NOMO-1 treated with DMSO at 0.1 percent for 48 hours (cell line): ENCODE measurements around the gene ANKK1.

ENCODE experiments used
- DNase-seq: peaks from one replicate; lab custom pipeline; 2025; ENCODE audit not compliant: unreplicated experiment; lab: John Stamatoyannopoulos, UW

The ANKK1 gene

GRCh38 chr11:113387605-113388211 is at the start of gene ANKK1:
ANKK1 (plus strand) TSS chr11:113387779; CDS start chr11:113387885, 106 bp downstream.
- no peak for DNase-seq

GRCh38 chr11:113338730-113339129 is 48.8 kb upstream of the ANKK1 start:
- no peak for DNase-seq

- DNase-seq: no peak
Observed at GRCh38 chr11:113339929-113340589, 47.5 kb upstream of the ANKK1 start.

- no peak for DNase-seq
Observed at GRCh38 chr11:113341388-113342165, 46.0 kb upstream of the ANKK1 start.

- no peak for DNase-seq
Observed at GRCh38 chr11:113345978-113346377, 41.6 kb upstream of the ANKK1 start.

- DNase-seq: no peak
Observed at GRCh38 chr11:113349528-113349927, 38.1 kb upstream of the ANKK1 start.

- DNase-seq: no peak
Observed at GRCh38 chr11:113350336-113351067, 37.1 kb upstream of the ANKK1 start.

- no peak for DNase-seq
Observed at GRCh38 chr11:113351068-113351450, 36.5 kb upstream of the ANKK1 start.

- DNase-seq: no peak
Observed at GRCh38 chr11:113351480-113351879, 36.1 kb upstream of the ANKK1 start.

GRCh38 chr11:113356203-113356602 is 31.4 kb upstream of the ANKK1 start:
- DNase-seq: no peak

- no peak for DNase-seq
Observed at GRCh38 chr11:113363406-113363805, 24.2 kb upstream of the ANKK1 start.

GRCh38 chr11:113363996-113364641 is 23.5 kb upstream of the ANKK1 start:
- DNase-seq: no peak

- no peak for DNase-seq
Observed at GRCh38 chr11:113365895-113366294, 21.7 kb upstream of the ANKK1 start.

GRCh38 chr11:113369411-113369810 is 18.2 kb upstream of the ANKK1 start:
- DNase-seq: no peak

GRCh38 chr11:113370634-113371033 is 16.9 kb upstream of the ANKK1 start:
- no peak for DNase-seq

GRCh38 chr11:113372309-113372708 is 15.3 kb upstream of the ANKK1 start:
- no peak for DNase-seq

GRCh38 chr11:113373306-113373705 is 14.3 kb upstream of the ANKK1 start:
- DNase-seq: no peak

- DNase-seq: no peak
Observed at GRCh38 chr11:113373981-113374560, 13.5 kb upstream of the ANKK1 start.

- no peak for DNase-seq
Observed at GRCh38 chr11:113375402-113375801, 12.2 kb upstream of the ANKK1 start.

- peak; percentile 9 for DNase-seq
Observed at GRCh38 chr11:113376156-113376555, 11.4 kb upstream of the ANKK1 start.
